GM18526 (cell line): Measurements from ENCODE around the gene CGAS.

Source experiments
- POLR2A ChIP-seq: IDR thresholded peaks from 3 replicates; pipeline ENCODE4 v1.6.1; 2011; ENCODE audit not compliant: insufficient read length; ENCODE audit errors: extremely low read depth

CGAS gene

GRCh38 chr6:73421534-73421933 is 30.6 kb downstream of the CGAS start:
- TF ChIP-seq POLR2A, result no peak

DNA sequence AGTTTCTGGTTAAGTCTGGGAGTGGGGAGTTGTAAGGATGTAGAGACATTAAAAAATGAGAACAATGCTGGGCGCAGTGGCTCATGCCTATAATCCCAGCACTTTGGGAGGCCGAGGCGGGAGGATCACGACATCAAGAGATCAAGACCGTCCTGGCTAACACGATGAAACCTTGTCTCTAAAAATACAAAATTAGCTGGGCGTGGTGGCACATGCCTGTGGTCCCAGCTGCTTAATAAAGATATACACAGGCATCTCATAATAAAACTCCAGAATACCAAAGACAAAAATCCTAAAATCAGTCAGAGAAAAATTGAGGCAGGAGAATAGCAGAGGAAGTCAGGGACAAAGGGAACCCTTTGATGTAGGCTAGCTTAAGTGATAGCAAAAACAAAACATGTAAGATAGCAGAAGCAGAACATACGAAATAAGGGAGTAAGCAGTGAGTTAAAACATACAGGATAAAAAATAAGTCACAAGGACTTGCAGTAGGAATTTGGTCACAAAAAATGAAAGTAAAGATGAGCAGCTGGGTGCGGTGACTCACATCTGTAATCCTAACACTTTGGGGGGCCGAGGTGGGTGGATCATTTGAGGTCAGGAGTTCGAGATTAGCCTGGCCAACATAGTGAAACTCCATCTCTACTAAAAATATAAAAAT is 33.9 kb downstream of the CGAS start:
- no peak for TF ChIP-seq POLR2A

- no peak for TF ChIP-seq POLR2A
These were observed 39.0 kb downstream of the CGAS start for GRCh38 chr6:73413102-73413501.

- no peak for TF ChIP-seq POLR2A
These were observed 42.7 kb downstream of the CGAS start for GRCh38 chr6:73409395-73409794.

DNA sequence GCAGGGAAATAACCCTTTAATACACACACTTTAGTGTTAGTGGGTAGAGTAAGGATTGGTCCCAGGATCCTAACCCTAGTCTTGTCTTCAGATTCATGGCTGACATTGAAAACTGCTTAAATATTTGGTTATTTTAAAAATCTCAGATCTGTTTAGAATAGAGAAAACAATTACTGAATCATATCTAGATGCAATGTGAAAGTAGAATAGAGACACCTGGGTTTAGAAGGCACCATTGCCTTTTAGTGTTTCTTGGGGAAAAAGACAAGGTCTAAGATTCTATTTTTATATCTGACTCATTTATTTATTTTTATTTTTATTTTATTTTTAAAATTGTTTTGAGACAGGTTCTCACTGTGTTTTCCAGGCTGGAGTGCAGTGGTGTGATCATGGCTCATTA is 51.4 kb downstream of the CGAS start:
- no peak for TF ChIP-seq POLR2A

- TF ChIP-seq POLR2A, result no peak
These were observed 56.2 kb downstream of the CGAS start for GRCh38 chr6:73395875-73396274.

GRCh38 chr6:73394577-73395354 is 57.3 kb downstream of the CGAS start, which contains the start of gene DDX43:
Gene DDX43 (plus strand): TSS chr6:73394828. CDS start chr6:73394906, 78 bp downstream.
- TF ChIP-seq POLR2A, result no peak

DNA sequence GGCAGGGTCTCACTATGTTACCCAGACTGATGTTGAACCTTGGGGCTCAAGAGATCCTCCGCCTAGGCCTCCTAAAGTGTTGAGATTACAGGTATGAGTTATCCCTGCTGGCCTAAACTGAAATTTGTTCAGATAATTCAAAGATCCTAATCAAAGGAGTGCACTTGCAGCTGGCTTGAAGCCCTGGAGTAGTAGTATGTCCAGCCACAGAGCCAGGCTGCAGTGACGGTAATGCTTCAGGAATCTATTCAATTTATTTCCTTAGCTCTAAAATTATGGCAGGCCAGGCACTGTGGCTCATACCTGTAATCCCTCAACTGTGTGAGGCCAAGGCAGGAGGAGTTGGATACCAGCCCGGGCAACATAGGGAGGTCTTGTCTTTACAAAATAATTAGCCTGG is 58.8 kb downstream of the CGAS start:
- TF ChIP-seq POLR2A, result no peak

DNA sequence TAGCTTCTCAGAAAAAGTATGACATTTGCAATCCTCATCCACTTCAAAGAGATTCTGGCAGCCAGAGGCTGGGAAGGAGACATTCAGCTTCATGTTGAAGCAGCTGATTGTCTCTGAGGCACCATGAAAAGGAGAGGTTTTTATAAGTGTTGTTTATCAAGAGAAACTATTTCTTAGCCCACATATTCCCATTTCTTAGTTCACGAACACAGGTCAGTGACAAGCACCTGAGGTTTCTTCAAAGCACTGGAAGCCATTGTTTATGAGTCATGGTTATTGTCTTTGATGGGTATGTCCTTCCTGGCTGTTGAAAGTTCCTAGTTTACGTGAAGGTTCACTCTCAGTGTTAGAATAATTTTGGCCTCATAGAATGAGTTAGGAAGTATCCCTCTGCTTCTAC is 60.4 kb downstream of the CGAS start:
- TF ChIP-seq POLR2A, result no peak

DNA sequence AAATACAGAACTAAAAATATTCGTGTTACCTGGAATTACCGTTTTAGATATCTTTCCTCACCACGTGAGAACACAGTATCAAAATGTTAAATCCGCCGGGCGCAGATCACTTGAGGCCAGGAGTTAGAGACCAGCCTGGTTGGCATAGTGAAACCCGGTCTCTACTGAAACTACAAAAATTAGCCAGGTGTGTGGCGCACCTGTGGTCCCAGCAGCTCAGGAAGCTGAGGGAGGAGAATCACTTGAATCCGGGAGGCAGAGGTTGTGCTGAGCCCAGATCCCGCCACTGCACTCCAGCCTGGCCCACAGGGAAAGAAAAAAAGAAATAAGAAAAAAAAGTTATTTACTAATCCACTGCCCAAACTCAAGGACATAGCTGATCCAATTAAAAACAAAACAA is 62.2 kb downstream of the CGAS start:
- TF ChIP-seq POLR2A, result no peak

DNA sequence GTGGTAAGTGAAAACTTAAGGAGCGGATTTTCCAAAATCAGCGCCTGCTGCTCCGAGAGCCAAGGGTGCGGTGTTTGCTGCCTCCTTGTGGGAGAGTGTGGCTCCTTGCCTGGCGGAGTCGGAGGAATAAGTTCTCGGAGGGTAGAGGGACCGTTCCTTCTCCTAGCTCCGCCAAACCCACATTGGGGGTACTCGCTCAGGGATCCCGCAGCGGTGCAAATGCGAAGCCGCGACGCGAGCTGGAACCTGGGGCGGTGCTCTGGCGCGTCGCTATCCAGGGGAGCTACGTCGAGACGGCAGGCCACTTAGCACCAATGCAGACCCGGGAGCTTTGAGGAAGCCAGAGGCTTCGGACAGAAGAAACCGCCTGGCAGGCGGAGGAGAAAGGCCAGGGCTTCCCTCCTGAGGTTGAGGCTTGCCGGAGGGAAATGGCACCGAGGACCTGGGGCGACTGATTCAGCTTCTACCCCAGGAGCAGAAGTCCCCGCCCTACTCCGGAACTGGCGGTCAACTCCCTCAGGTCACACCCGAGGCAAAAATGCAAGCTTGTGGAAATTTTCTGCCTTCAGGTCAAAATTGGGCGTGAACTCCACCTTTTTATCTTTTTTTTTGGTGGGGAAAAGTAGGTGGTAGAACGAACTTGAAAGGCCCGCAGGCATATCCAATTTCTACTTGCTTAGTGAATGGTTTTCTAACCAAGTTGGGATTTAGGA is 63.1 kb downstream of the CGAS start:
- peak; percentile 30 for TF ChIP-seq POLR2A

DNA sequence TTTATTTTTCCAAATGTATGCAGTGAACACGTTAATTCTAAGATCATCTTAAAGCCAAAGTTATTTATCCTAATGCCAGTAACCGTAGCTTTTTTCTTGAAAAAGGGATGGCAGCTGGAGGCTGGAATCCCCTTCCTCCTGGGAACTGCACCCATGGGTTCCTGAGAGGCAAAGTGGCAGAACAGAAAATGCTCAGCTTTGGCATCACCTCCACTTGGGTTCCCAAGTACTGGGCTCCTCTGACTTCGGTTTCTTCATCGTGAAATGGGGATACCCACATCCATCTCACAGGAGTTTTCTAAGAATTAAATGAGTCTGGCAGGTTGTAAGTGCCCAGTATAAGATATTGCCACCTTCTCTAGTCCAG is 63.7 kb downstream of the CGAS start:
- TF ChIP-seq POLR2A, result no peak

- TF ChIP-seq POLR2A, result no peak
These were observed 69.5 kb downstream of the CGAS start for GRCh38 chr6:73382462-73383113.

DNA sequence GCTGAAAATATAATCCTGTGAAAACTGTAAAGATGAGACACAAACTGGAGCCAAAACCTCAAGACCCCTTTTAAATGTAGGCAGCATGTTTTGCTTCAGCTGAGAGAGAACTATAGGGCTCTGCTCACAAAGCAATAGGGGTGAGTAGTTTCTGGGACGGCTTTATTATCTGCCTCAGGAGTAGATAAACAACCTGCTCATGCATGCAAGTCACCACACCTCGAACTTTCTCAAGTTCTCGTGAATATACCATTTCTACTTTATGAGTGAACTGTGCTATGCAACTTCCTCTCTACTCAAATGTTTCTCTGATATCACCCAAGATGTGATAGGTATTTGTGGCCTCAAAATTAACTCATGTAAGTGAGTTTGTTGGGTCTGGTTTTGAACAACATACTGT is 74.9 kb downstream of the CGAS start:
- no peak for TF ChIP-seq POLR2A

GRCh38 chr6:73375216-73375615 is 76.9 kb downstream of the CGAS start:
- TF ChIP-seq POLR2A, result no peak
